ENCODE data around the gene KIF26B.

KIF26B gene

GRCh38 chr1:245477941-245478340 is 323.2 kb downstream of the KIF26B start:
- Histone ChIP-seq H3K4me1 (ENCODE audit: insufficient read depth, low read length) (no peaks in the 10 kb centered on the region), H3K4me2 (ENCODE audit: insufficient read depth, low read length) (no peak overlapping the region), H3K27me3 (ENCODE audit: insufficient read depth, low read length, poor library complexity) (peaks cover 2% of the 10 kb centered on the region), H3K9me3 (ENCODE audit: insufficient read depth, low read length, severe bottlenecking) (no peaks in the 10 kb centered on the region), H4K20me1 (ENCODE audit: insufficient read depth, low read length) (no peaks in the 10 kb centered on the region), H3K79me2 (ENCODE audit: insufficient read depth, low read length) (no peaks in the 10 kb centered on the region), H3K9ac (ENCODE audit: low read depth, low read length) (no peak overlapping the region), H3K36me3 (ENCODE audit: insufficient read depth, low read length) (no peaks in the 10 kb centered on the region), H2AFZ (ENCODE audit: low read depth, low read length) (no peak overlapping the region), H3K4me3 (ENCODE audit: low read depth in 1 of 2, low read length in 2 of 2) (no peak overlapping the region), H3K27ac (ENCODE audit: low read length) (no peak overlapping the region)
- no peak for ATAC-seq (ENCODE audit: insufficient read depth, low read depth)
- no peak for DNase-seq
- TF ChIP-seq, protein P1, sequence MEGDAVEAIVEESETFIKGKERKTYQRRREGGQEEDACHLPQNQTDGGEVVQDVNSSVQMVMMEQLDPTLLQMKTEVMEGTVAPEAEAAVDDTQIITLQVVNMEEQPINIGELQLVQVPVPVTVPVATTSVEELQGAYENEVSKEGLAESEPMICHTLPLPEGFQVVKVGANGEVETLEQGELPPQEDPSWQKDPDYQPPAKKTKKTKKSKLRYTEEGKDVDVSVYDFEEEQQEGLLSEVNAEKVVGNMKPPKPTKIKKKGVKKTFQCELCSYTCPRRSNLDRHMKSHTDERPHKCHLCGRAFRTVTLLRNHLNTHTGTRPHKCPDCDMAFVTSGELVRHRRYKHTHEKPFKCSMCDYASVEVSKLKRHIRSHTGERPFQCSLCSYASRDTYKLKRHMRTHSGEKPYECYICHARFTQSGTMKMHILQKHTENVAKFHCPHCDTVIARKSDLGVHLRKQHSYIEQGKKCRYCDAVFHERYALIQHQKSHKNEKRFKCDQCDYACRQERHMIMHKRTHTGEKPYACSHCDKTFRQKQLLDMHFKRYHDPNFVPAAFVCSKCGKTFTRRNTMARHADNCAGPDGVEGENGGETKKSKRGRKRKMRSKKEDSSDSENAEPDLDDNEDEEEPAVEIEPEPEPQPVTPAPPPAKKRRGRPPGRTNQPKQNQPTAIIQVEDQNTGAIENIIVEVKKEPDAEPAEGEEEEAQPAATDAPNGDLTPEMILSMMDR (IDR thresholded peaks at IDR 0.05; ENCODE audit: borderline replicate concordance, extremely low read depth, low read length, poor library complexity, severe bottlenecking), result no peak
- TF ChIP-seq EZH2 (IDR thresholded peaks at IDR 0.05; ENCODE audit: borderline replicate concordance, low read depth, low read length, severe bottlenecking), result no peak

- TF ChIP-seq EZH2 (IDR thresholded peaks at IDR 0.05; ENCODE audit: borderline replicate concordance, low read depth, low read length, severe bottlenecking), result no peak
- TF ChIP-seq, protein P1 (IDR thresholded peaks at IDR 0.05; ENCODE audit: borderline replicate concordance, extremely low read depth, low read length, poor library complexity, severe bottlenecking), result no peak
- no peaks in the 10 kb centered on the region for H3K79me2 ChIP-seq (ENCODE audit: insufficient read depth, low read length)
- no peak overlapping the region for H3K9ac ChIP-seq (ENCODE audit: low read depth, low read length)
- no peaks in the 10 kb centered on the region for H3K9me3 ChIP-seq (ENCODE audit: insufficient read depth, low read length, severe bottlenecking)
- H4K20me1 ChIP-seq (ENCODE audit: insufficient read depth, low read length), result no peaks in the 10 kb centered on the region
- H3K4me3 ChIP-seq (ENCODE audit: low read depth in 1 of 2, low read length in 2 of 2), result no peak overlapping the region
- no peak overlapping the region for H2AFZ ChIP-seq (ENCODE audit: low read depth, low read length)
- H3K36me3 ChIP-seq (ENCODE audit: insufficient read depth, low read length), result no peaks in the 10 kb centered on the region
- no peak for ATAC-seq (ENCODE audit: insufficient read depth, low read depth)
- no peak for DNase-seq
- no peak overlapping the region for H3K27ac ChIP-seq (ENCODE audit: low read length)
- H3K27me3 ChIP-seq (ENCODE audit: insufficient read depth, low read length, poor library complexity), result peaks cover 2% of the 10 kb centered on the region
- no peaks in the 10 kb centered on the region for H3K4me1 ChIP-seq (ENCODE audit: insufficient read depth, low read length)
- H3K4me2 ChIP-seq (ENCODE audit: insufficient read depth, low read length), result no peak overlapping the region
Observed at GRCh38 chr1:245480393-245481120, 325.8 kb downstream of the KIF26B start.

- Histone ChIP-seq H3K4me1 (ENCODE audit: insufficient read depth, low read length) (no peaks in the 10 kb centered on the region), H3K9me3 (ENCODE audit: insufficient read depth, low read length, severe bottlenecking) (no peaks in the 10 kb centered on the region), H3K9ac (ENCODE audit: low read depth, low read length) (no peak overlapping the region), H3K79me2 (ENCODE audit: insufficient read depth, low read length) (no peaks in the 10 kb centered on the region), H3K4me3 (ENCODE audit: low read depth in 1 of 2, low read length in 2 of 2) (no peak overlapping the region), H3K27ac (ENCODE audit: low read length) (no peak overlapping the region), H3K36me3 (ENCODE audit: insufficient read depth, low read length) (no peaks in the 10 kb centered on the region), H3K27me3 (ENCODE audit: insufficient read depth, low read length, poor library complexity) (peaks cover 2% of the 10 kb centered on the region), H2AFZ (ENCODE audit: low read depth, low read length) (no peak overlapping the region), H4K20me1 (ENCODE audit: insufficient read depth, low read length) (no peaks in the 10 kb centered on the region), H3K4me2 (ENCODE audit: insufficient read depth, low read length) (no peak overlapping the region)
- no peak for TF ChIP-seq EZH2 (IDR thresholded peaks at IDR 0.05; ENCODE audit: borderline replicate concordance, low read depth, low read length, severe bottlenecking)
- TF ChIP-seq, protein P1 (IDR thresholded peaks at IDR 0.05; ENCODE audit: borderline replicate concordance, extremely low read depth, low read length, poor library complexity, severe bottlenecking), result no peak
- DNase-seq (no peak), ATAC-seq (ENCODE audit: insufficient read depth, low read depth) (no peak)
Observed at GRCh38 chr1:245481261-245481660, 326.5 kb downstream of the KIF26B start.

All from DND-41 (cell line).